Islet of Langerhans (tissue), 1 donor: ENCODE results near the gene LGALS9C.
"Not testable (repeated sequence)": the region's sequence is repeated elsewhere in the genome, so short reads cannot be mapped to it uniquely, and the experiment has no call there.

Source experiments
- FAIRE-seq: peaks from one replicate; lab custom pipeline; 2011; peaks lifted over from hg19 to GRCh38; lab: Jason Lieb, UNC

LGALS9C gene

DNA sequence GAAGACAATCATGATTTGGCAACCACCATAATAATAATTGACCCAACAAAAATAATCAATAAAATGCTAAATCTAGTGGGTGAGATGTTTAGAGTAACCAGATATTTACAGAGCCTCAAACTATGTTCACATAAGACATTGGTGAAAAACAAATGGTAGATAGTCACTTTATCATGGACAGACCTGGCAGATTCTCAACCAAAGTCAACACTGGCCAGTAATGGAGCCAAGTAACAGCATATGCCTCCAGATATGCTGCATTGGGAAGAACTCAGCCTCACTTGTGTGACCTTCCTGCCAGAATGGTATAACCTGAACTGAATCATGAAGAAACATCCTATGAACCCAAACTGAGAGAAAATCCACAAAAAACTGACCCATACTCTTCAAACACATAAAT, 53.8 kb downstream of the LGALS9C start:
- FAIRE-seq: not testable (repeated sequence)

DNA sequence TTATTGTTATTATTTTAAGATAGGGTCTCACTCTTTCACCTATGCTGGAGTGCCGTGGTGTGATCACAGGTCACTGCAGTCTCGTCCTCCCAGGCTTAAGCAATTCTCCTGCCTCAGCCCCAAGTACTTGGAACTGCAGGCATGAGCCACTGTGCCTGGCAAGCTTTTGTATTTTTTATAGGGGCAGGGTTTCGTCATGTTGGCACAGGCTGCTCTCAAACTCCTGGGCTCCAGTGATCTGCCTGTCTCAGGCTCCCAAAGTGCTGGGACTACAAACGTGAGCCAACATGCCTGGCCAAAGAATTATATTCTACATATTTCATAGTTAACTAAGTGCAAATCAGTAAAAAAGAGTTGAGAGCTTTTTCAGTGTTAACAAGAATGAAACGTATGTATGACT, 65.6 kb downstream of the LGALS9C start:
- FAIRE-seq: not testable (repeated sequence)

DNA sequence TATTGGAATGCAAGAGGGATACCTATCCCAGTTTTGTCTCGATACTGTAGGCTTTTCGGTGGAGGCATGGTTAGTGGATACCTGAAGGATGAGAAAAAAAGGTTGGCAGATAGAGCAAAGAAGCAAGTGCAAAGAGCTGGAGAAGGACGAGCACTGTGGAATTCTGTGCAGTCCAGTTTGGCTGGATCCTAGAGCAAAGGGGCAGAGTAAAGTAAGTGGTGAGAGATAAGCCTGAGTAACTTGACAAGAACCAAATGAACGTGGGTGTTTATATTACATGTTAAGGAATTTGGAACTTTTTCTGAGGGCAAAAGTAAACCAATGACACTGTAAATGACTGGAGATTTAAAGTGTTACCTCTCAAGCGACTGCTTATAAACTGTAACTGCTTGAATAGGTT, 66.3 kb downstream of the LGALS9C start:
- not testable (repeated sequence) for FAIRE-seq
